ENCODE data around the gene GPR162. TPM values are rescaled to one million over a fixed set of nuclear protein-coding genes. Genes with fewer than 3 reads are reported as not detected.
A peak's percentile ranks its signal among the peaks of the same experiment; 100 is the strongest.

GPR162 gene
- total RNA-seq, 1 donor: 1.4 TPM

- no peak overlapping the region for H3K4me3 ChIP-seq (ENCODE audit: insufficient read depth, low read length)
- H3K27me3 ChIP-seq (ENCODE audit: insufficient read depth, low read length): no peaks in the 10 kb centered on the region
- H3K4me2 ChIP-seq (ENCODE audit: insufficient read depth, low read length): no peak overlapping the region
- no peaks in the 10 kb centered on the region for H3K36me3 ChIP-seq (ENCODE audit: insufficient read depth, low read length)
- H3K9me3 ChIP-seq (ENCODE audit: low read depth, low read length): no peaks in the 10 kb centered on the region
- TF ChIP-seq CTCF (IDR thresholded peaks at IDR 0.05; ENCODE audit: extremely low read depth, low read depth, low read length): no peak
- peaks cover 10% of the 10 kb centered on the region for H3K4me1 ChIP-seq (ENCODE audit: insufficient read depth, low read length)
- no peak overlapping the region for H2AFZ ChIP-seq (ENCODE audit: low read length)
- H4K20me1 ChIP-seq (ENCODE audit: insufficient read depth, low read length): no peaks in the 10 kb centered on the region
- H3K27ac ChIP-seq (ENCODE audit: low read depth, low read length): no peak overlapping the region
- no peaks in the 10 kb centered on the region for H3K79me2 ChIP-seq (ENCODE audit: insufficient read depth, low read length)
- peak; percentile 21 for DNase-seq (ENCODE audit: insufficient read length, low spot score, missing footprints)
Observed at GRCh38 chr12:6780573-6780972, 41.0 kb upstream of the GPR162 start.

- H3K79me2 ChIP-seq (ENCODE audit: insufficient read depth, low read length): no peaks in the 10 kb centered on the region
- H3K36me3 ChIP-seq (ENCODE audit: insufficient read depth, low read length): no peaks in the 10 kb centered on the region
- H3K9me3 ChIP-seq (ENCODE audit: low read depth, low read length): no peaks in the 10 kb centered on the region
- peak; percentile 71 for DNase-seq (ENCODE audit: insufficient read length, low spot score, missing footprints)
- no peak overlapping the region for H3K4me2 ChIP-seq (ENCODE audit: insufficient read depth, low read length)
- H3K27ac ChIP-seq (ENCODE audit: low read depth, low read length): no peak overlapping the region
- no peaks in the 10 kb centered on the region for H4K20me1 ChIP-seq (ENCODE audit: insufficient read depth, low read length)
- H3K4me3 ChIP-seq (ENCODE audit: insufficient read depth, low read length): no peak overlapping the region
- H2AFZ ChIP-seq (ENCODE audit: low read length): peak overlapping the region; percentile 4
- H3K4me1 ChIP-seq (ENCODE audit: insufficient read depth, low read length): peaks cover 10% of the 10 kb centered on the region
- no peaks in the 10 kb centered on the region for H3K27me3 ChIP-seq (ENCODE audit: insufficient read depth, low read length)
- TF ChIP-seq CTCF (IDR thresholded peaks at IDR 0.05; ENCODE audit: extremely low read depth, low read depth, low read length): no peak
Observed at GRCh38 chr12:6782119-6782518, 39.5 kb upstream of the GPR162 start.

GRCh38 chr12:6782850-6783566, 38.6 kb upstream of the GPR162 start:
- Histone ChIP-seq H3K79me2 (ENCODE audit: insufficient read depth, low read length) (no peaks in the 10 kb centered on the region), H3K4me3 (ENCODE audit: insufficient read depth, low read length) (no peak overlapping the region)
- no peak for TF ChIP-seq CTCF (IDR thresholded peaks at IDR 0.05; ENCODE audit: extremely low read depth, low read depth, low read length)

GRCh38 chr12:6783828-6784227, 37.8 kb upstream of the GPR162 start:
- Histone ChIP-seq H3K27ac (ENCODE audit: low read depth, low read length) (no peak overlapping the region), H3K79me2 (ENCODE audit: insufficient read depth, low read length) (no peaks in the 10 kb centered on the region)

More at GRCh38 chr12:6782850-6783566, 38.6 kb upstream of the GPR162 start:
- H3K27me3 ChIP-seq (ENCODE audit: insufficient read depth, low read length): no peaks in the 10 kb centered on the region
- no peak overlapping the region for H3K27ac ChIP-seq (ENCODE audit: low read depth, low read length)
- H4K20me1 ChIP-seq (ENCODE audit: insufficient read depth, low read length): no peaks in the 10 kb centered on the region
- no peak overlapping the region for H2AFZ ChIP-seq (ENCODE audit: low read length)
- H3K4me1 ChIP-seq (ENCODE audit: insufficient read depth, low read length): peaks cover 10% of the 10 kb centered on the region
- no peaks in the 10 kb centered on the region for H3K9me3 ChIP-seq (ENCODE audit: low read depth, low read length)
- no peaks in the 10 kb centered on the region for H3K36me3 ChIP-seq (ENCODE audit: insufficient read depth, low read length)
- H3K4me2 ChIP-seq (ENCODE audit: insufficient read depth, low read length): no peak overlapping the region
- peak; percentile 37 for DNase-seq (ENCODE audit: insufficient read length, low spot score, missing footprints)

More at GRCh38 chr12:6783828-6784227, 37.8 kb upstream of the GPR162 start:
- no peaks in the 10 kb centered on the region for H3K27me3 ChIP-seq (ENCODE audit: insufficient read depth, low read length)
- H4K20me1 ChIP-seq (ENCODE audit: insufficient read depth, low read length): no peaks in the 10 kb centered on the region
- no peaks in the 10 kb centered on the region for H3K36me3 ChIP-seq (ENCODE audit: insufficient read depth, low read length)
- H3K4me3 ChIP-seq (ENCODE audit: insufficient read depth, low read length): no peak overlapping the region
- no peak overlapping the region for H2AFZ ChIP-seq (ENCODE audit: low read length)
- no peak for DNase-seq (ENCODE audit: insufficient read length, low spot score, missing footprints)
- H3K4me1 ChIP-seq (ENCODE audit: insufficient read depth, low read length): peaks cover 5% of the 10 kb centered on the region
- H3K9me3 ChIP-seq (ENCODE audit: low read depth, low read length): no peaks in the 10 kb centered on the region
- no peak for TF ChIP-seq CTCF (IDR thresholded peaks at IDR 0.05; ENCODE audit: extremely low read depth, low read depth, low read length)
- H3K4me2 ChIP-seq (ENCODE audit: insufficient read depth, low read length): no peak overlapping the region
